SK-N-SH (cell line): Measurements from ENCODE around the gene EPHX1. TPM values are rescaled to one million over a fixed set of nuclear protein-coding genes. Genes with fewer than 3 reads are reported as not detected.

Experiments used
- ELF1 ChIP-seq: IDR thresholded peaks from 2 replicates; pipeline ENCODE4 v1.4.0; 2012
- FOSL2 ChIP-seq: IDR thresholded peaks from 2 replicates; pipeline ENCODE4 v1.4.0; 2012; ENCODE audit warnings: low read depth, mild to moderate bottlenecking, moderate library complexity, borderline replicate concordance
- GABPA ChIP-seq: IDR thresholded peaks from 2 replicates; pipeline ENCODE4 v1.4.0; 2012; ENCODE audit warnings: low read depth, mild to moderate bottlenecking
- GATA2 ChIP-seq: sonication (generic); formaldehyde crosslinking; IDR thresholded peaks from 2 replicates; pipeline ENCODE4 v1.5.0; 2020; ENCODE audit warnings: mild to moderate bottlenecking, missing genetic modification reagents
- MEF2A ChIP-seq: IDR thresholded peaks from 2 replicates; pipeline ENCODE4 v1.4.0; 2012; ENCODE audit warnings: low read depth, borderline replicate concordance
- MXI1 ChIP-seq: IDR thresholded peaks from 2 replicates; pipeline ENCODE4 v1.6.1; 2012; ENCODE audit warnings: mild to moderate bottlenecking, low read depth, low read length, improper control_type of control experiment
- NFIC ChIP-seq: IDR thresholded peaks from 2 replicates; pipeline ENCODE4 v1.4.0; 2012; ENCODE audit warnings: borderline replicate concordance
- POLR2AphosphoS5 ChIP-seq: IDR thresholded peaks from 2 replicates; pipeline ENCODE4 v1.6.1; 2012; ENCODE audit warnings: low read depth, low read length
- RAD21 ChIP-seq: IDR thresholded peaks from 2 replicates; pipeline ENCODE4 v1.6.1; 2012; ENCODE audit warnings: mild to moderate bottlenecking, low read length
- RXRA ChIP-seq: IDR thresholded peaks from 2 replicates; pipeline ENCODE4 v1.4.0; 2012; ENCODE audit warnings: low read depth, mild to moderate bottlenecking, borderline replicate concordance
- SIN3A ChIP-seq: IDR thresholded peaks from 2 replicates; pipeline ENCODE4 v1.6.1; 2012; ENCODE audit warnings: low read depth, mild to moderate bottlenecking, low read length, moderate library complexity, borderline replicate concordance
- SMC3 ChIP-seq: IDR thresholded peaks from 2 replicates; pipeline ENCODE4 v1.6.1; 2012; ENCODE audit warnings: low read depth, low read length, improper control_type of control experiment
- TAF1 ChIP-seq: IDR thresholded peaks from 2 replicates; pipeline ENCODE4 v1.6.1; 2012; ENCODE audit warnings: low read depth, mild to moderate bottlenecking, low read length, moderate library complexity, borderline replicate concordance
- TEAD4 ChIP-seq: IDR thresholded peaks from 2 replicates; pipeline ENCODE4 v1.4.0; 2012; ENCODE audit warnings: mild to moderate bottlenecking, borderline replicate concordance; ENCODE audit not compliant: insufficient read depth
- polyA plus RNA-seq, 3 experiments: library from polyadenylated mRNA; depleted of rRNA; stranded (reverse); fragments of >200 nt; gene quantifications; 2 replicates each; pipeline ENCODE4 v1.2.3, GENCODE V29; 2012
- TF ChIP-seq, protein P1 (sequence below): IDR thresholded peaks from 2 replicates; pipeline ENCODE4; 2012
- TF ChIP-seq, protein P2 (sequence below): fragments of 150-350 bp; IDR thresholded peaks from 2 replicates; pipeline ENCODE4 v1.6.1; 2017; ENCODE audit warnings: antibody characterized with exemption, low read length, low read depth, borderline replicate concordance
- TF ChIP-seq, protein P3 (sequence below): IDR thresholded peaks from 2 replicates; pipeline ENCODE4 v1.4.0; 2012; ENCODE audit warnings: low read depth
- TF ChIP-seq, protein P4 (sequence below): fragments of 150-350 bp; IDR thresholded peaks from 2 replicates; pipeline ENCODE4 v1.6.1; 2016; ENCODE audit warnings: mild to moderate bottlenecking, low read depth, low read length
- TF ChIP-seq, protein P5 (sequence below): IDR thresholded peaks from 2 replicates; pipeline ENCODE4 v1.6.1; 2012; ENCODE audit warnings: mild to moderate bottlenecking, low read depth, low read length, moderate library complexity

EPHX1 gene
- polyA plus RNA-seq, 1 of the 3 experiments (the other 2 are of a cell fraction) = 45.7 TPM

DNA sequence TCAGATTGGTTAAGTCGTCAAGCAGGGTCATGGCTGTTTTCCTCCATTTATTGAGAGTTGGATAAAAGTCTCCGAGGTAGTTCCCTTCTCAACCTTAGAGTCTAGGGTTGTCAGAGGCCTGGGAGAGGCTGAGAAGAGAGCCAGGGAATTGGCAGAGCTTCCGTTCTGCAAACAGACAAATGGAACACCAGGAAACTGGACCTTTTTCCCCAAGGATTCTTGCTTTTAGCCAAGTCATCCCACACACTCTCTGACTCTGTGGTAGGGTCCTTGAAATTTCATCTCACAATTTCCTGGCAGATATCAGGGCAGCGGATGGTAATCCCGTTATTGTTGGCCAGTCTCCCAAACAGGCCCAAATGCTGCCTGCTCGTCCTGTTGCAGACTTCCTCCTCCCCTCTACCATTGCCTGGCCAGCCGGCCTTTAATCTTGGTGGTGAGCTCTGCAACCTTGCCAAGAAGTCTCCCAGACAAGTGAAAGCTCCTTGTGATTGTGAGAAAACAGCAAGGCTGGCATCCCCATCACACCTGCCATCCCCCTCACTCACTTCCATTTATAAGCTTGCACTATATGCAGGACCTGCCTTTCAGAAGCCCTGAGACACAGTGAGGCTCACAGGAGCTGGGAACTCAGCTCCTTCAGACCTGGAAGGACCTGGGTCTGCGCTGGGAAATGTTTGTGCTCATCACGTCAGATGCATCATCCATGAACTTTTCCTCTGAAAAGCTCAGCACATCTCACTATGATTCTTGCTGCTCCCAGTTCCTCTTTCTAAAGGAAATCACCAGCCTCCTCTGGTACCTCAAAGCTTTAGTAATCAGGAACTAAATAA is 46.0 kb upstream of the EPHX1 start (continued):
- TF ChIP-seq, protein P1, sequence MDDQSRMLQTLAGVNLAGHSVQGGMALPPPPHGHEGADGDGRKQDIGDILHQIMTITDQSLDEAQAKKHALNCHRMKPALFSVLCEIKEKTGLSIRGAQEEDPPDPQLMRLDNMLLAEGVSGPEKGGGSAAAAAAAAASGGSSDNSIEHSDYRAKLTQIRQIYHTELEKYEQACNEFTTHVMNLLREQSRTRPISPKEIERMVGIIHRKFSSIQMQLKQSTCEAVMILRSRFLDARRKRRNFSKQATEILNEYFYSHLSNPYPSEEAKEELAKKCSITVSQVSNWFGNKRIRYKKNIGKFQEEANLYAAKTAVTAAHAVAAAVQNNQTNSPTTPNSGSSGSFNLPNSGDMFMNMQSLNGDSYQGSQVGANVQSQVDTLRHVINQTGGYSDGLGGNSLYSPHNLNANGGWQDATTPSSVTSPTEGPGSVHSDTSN = 0 out of 2 replicates have a peak, but pooled peaks have one; percentile 25
- TF ChIP-seq, protein P2, sequence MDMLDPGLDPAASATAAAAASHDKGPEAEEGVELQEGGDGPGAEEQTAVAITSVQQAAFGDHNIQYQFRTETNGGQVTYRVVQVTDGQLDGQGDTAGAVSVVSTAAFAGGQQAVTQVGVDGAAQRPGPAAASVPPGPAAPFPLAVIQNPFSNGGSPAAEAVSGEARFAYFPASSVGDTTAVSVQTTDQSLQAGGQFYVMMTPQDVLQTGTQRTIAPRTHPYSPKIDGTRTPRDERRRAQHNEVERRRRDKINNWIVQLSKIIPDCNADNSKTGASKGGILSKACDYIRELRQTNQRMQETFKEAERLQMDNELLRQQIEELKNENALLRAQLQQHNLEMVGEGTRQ = no peak
- peak; percentile 35; the same call in 1 of the 2 replicates for TF ChIP-seq SIN3A
- no peak for TF ChIP-seq MXI1
- TF ChIP-seq TEAD4 = peak; percentile 62
- TF ChIP-seq FOSL2 = no peak; the same call in 1 of the 2 replicates
- TF ChIP-seq ELF1 = no peak
- no peak for TF ChIP-seq RAD21
- TF ChIP-seq RXRA = 0 out of 2 replicates have a peak, but pooled peaks have one; percentile 49
- TF ChIP-seq, protein P3, sequence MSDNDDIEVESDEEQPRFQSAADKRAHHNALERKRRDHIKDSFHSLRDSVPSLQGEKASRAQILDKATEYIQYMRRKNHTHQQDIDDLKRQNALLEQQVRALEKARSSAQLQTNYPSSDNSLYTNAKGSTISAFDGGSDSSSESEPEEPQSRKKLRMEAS = peak; percentile 72; the same call in 1 of the 2 replicates
- TF ChIP-seq POLR2AphosphoS5 = no peak; the same call in 1 of the 2 replicates
- peak; percentile 25; the same call in 1 of the 2 replicates for TF ChIP-seq TAF1
- TF ChIP-seq, protein P4, sequence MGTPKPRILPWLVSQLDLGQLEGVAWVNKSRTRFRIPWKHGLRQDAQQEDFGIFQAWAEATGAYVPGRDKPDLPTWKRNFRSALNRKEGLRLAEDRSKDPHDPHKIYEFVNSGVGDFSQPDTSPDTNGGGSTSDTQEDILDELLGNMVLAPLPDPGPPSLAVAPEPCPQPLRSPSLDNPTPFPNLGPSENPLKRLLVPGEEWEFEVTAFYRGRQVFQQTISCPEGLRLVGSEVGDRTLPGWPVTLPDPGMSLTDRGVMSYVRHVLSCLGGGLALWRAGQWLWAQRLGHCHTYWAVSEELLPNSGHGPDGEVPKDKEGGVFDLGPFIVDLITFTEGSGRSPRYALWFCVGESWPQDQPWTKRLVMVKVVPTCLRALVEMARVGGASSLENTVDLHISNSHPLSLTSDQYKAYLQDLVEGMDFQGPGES = no peak
- TF ChIP-seq GABPA = no peak; the same call in 1 of the 2 replicates
- TF ChIP-seq MEF2A = no peak; the same call in 1 of the 2 replicates
- TF ChIP-seq GATA2 (CRISPR knock-in tag) = no peak
- TF ChIP-seq SMC3 = no peak
- peak; percentile 94 for TF ChIP-seq NFIC
- TF ChIP-seq, protein P5, sequence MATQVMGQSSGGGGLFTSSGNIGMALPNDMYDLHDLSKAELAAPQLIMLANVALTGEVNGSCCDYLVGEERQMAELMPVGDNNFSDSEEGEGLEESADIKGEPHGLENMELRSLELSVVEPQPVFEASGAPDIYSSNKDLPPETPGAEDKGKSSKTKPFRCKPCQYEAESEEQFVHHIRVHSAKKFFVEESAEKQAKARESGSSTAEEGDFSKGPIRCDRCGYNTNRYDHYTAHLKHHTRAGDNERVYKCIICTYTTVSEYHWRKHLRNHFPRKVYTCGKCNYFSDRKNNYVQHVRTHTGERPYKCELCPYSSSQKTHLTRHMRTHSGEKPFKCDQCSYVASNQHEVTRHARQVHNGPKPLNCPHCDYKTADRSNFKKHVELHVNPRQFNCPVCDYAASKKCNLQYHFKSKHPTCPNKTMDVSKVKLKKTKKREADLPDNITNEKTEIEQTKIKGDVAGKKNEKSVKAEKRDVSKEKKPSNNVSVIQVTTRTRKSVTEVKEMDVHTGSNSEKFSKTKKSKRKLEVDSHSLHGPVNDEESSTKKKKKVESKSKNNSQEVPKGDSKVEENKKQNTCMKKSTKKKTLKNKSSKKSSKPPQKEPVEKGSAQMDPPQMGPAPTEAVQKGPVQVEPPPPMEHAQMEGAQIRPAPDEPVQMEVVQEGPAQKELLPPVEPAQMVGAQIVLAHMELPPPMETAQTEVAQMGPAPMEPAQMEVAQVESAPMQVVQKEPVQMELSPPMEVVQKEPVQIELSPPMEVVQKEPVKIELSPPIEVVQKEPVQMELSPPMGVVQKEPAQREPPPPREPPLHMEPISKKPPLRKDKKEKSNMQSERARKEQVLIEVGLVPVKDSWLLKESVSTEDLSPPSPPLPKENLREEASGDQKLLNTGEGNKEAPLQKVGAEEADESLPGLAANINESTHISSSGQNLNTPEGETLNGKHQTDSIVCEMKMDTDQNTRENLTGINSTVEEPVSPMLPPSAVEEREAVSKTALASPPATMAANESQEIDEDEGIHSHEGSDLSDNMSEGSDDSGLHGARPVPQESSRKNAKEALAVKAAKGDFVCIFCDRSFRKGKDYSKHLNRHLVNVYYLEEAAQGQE = 0 out of 2 replicates have a peak, but pooled peaks have one; percentile 8
- TF ChIP-seq, all 33 proteins: peak for 11
